LNCaP clone FGC (cell line): ENCODE results near the gene TRIM47.
"Not testable (repeated sequence)": the region's sequence is repeated elsewhere in the genome, so short reads cannot be mapped to it uniquely, and the experiment has no call there.

Source experiments
- DNase-seq: peaks from one replicate; pipeline ENCODE4 v3.0.0-alpha.2; 2011; ENCODE audit warnings: low read depth
- H3K4me3 ChIP-seq: 2 replicates; pipeline ENCODE4 v1.5.1; 2011; ENCODE audit warnings: mild to moderate bottlenecking, low read depth, low read length, control low read depth
- TF ChIP-seq, protein P1 (sequence below): IDR thresholded peaks from 2 replicates; pipeline ENCODE4 v1.5.1; 2012; ENCODE audit warnings: mild to moderate bottlenecking; ENCODE audit not compliant: control insufficient read depth, insufficient read depth; ENCODE audit errors: extremely low read depth

TRIM47 gene

DNA sequence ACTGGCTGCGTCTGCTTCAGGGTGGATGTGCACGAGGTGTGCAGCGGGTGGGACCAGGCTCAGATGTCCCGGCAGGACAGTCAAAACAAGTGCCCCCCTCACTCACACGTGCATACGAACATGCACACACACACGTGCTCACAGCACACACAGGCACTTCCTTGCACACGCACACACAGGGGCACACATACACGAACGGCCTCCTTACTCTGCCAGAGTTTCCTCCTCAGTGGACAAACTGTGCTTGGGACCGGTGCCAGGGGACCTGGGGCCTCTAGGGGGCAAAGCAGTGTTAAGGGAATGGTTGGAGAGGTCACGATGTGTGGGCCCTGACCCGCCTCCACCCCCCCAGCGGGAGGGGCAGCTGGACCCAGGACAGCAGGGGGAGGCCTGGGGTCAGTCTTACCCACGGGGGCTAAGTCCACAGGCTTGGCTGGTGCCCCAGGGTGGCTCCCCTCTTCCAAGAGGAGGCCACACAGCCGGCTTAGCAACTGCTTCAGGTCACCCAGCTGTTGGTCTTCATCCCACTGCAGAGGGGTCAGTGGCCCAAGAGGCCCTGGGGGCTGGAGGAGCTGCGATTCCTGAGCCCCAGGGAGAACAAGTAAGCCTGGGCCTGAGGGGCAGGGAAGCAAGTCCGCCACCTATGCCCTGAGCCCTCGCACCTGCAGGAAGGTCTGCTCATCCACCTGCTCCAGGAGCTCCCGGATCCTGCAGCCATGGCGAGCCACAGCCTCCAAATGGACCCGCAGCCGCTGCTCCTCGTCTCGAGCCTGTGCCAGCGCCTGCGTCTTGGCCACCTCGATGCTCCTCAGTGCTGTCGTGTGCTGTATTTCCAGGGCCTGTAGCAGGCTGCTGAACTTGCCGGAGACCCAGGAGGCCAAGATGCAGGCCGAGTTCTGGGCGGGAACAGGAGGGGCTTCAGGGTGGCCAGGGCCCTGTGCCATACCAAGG lies 13.5 kb upstream of the TRIM47 start:
- TF ChIP-seq, protein P1, sequence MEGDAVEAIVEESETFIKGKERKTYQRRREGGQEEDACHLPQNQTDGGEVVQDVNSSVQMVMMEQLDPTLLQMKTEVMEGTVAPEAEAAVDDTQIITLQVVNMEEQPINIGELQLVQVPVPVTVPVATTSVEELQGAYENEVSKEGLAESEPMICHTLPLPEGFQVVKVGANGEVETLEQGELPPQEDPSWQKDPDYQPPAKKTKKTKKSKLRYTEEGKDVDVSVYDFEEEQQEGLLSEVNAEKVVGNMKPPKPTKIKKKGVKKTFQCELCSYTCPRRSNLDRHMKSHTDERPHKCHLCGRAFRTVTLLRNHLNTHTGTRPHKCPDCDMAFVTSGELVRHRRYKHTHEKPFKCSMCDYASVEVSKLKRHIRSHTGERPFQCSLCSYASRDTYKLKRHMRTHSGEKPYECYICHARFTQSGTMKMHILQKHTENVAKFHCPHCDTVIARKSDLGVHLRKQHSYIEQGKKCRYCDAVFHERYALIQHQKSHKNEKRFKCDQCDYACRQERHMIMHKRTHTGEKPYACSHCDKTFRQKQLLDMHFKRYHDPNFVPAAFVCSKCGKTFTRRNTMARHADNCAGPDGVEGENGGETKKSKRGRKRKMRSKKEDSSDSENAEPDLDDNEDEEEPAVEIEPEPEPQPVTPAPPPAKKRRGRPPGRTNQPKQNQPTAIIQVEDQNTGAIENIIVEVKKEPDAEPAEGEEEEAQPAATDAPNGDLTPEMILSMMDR, result no peak
- DNase-seq, result no peak
- no peak overlapping the region for H3K4me3 ChIP-seq

DNA sequence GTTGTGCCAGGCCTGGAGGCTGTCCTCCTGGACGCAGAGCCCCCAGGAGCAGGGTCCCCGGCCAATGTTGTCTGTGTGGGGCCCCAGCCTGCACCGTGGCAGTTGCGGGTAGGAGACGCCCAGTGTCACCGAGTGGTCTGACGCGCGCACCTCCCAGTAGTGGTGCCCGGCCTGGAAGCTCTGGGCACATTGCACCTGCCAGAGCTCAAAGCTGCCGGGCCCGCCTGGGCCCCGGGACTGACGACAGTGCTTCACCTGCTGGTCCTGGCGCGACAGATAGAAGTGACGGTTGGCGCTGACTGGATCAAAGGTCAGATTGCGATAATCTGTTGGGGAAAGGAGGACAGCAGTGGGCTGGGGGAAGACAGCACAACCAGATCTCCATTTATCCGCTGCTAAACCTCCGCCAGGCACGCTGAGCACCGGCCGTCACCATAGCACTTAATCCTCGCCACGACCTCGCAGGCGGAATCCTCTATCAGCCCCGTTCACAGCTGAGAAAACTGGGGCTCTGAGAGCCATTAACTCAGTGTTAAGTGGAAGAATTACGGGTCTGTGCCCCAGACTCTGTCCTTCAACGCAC lies 12.7 kb upstream of the TRIM47 start:
- TF ChIP-seq, protein P1, result no peak
- H3K4me3 ChIP-seq, result no peak overlapping the region
- no peak for DNase-seq

DNA sequence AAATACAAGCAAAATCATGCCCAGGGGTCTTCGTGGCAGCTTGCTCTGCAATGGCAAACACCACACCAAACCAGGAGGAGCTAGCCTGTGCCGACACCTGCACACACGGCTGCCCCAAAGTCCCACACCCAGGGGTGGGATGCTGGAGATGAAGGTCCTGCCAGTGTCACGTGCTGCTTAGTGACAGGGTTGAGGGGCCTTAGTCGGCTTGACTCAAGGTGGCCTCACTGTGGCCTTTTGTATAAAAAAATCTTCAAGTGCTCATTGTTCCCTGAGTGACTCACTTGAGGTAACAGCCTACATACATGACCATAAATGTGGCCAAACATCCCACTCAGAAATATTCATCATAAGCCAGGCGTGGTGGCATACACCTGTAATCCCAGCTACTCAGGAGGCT lies 11.1 kb upstream of the TRIM47 start:
- TF ChIP-seq, protein P1, result no peak
- H3K4me3 ChIP-seq, result no peak overlapping the region
- DNase-seq, result no peak

DNA sequence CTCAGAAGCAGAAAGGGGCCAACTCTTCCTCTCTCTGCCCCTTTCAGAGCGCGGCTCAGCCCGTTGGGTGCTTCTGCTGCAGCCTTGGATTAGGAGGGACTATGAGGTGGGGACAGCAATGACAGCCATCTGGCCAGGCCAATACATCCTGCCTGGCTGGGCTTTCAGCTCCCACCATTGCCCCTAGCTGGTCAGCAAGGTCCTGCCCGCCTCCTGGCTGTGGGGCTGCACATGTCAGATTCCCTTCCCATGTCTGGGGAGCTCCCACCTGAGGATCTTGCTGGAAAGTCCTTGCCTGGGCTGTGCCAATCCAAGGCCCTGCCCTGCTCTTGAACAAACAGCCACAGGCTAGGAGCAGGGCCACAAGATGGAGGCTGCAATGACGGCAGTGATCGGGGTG lies 10.1 kb upstream of the TRIM47 start:
- no peak for DNase-seq
- TF ChIP-seq, protein P1, result no peak
- H3K4me3 ChIP-seq, result no peak overlapping the region

DNA sequence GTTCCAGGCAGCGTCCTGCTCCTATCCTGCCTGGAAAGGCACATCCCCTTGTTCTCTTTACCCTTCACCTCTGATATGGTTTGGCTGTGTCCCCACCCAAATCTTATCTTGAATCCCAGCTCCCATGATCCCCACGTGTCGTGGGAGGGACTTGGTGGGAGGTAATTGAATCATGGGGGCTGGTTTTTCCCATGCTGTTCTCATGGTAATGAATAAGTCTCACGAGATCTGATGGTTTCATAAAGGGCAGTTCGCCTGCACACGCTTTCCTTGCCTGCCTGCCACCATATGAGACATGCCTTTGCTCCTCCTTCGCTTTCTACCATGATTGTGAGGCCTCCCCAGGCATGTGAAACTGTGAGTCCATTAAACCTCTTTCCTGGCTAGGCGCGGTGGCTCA lies 7.5 kb upstream of the TRIM47 start:
- H3K4me3 ChIP-seq, DNase-seq: not testable (repeated sequence)

DNA sequence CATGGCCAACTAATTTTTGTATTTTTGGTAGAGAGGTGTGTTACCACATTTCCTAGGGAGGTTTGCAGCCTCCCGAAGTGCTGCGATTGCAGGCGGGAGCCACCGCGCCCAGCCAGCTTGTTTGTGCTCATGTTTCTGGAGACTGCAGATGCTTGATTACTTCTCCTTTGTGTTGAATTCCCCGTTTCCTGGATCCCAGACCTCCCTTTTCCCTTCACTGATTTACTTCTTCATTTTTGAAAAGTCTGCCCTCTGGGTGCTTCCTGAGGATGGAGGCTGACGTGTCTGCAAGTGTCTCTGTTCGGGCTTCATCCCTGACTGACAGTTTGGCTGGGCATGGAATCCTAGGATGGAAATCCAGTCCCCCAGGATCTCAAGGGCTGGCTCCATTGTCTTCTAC lies 7.0 kb upstream of the TRIM47 start:
- TF ChIP-seq, protein P1, result no peak
- DNase-seq, result no peak

DNA sequence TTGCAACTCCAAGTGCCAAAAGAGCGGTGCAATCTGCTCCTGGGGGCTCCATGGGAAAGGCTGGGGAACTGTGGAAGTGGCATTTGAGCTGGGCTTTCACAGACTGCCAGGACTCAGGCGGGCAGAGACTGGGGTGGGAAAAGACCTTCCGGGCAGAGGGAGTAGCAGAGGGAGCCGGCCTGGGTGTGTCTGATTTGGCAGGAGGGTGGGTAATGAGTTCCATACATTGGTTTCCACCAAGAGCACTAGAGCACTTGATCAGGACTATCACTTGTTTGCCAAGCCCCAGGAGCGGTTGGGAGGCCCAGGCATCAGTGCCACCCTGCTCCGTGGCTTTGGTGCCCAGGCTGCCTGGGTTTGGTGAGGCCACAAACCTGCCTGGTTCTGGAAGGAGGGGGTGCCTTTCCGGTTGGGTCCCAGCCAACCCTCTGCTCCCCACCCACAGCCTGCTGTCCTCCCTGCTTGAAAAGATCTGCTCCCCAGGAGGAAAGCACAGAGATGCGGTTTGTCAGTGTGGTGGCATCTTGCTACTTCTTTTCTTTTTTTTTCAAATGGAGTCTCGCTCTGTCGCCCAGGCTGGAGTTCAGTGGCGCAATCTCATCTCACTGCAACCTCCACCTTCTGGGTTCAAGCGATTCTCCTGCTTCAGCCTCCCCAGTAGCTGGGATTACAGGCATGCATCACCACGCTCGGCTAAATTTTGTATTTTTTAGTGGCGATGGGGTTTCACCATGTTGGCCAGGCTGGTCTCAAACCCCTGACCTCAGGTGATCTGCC lies 3.5 kb upstream of the TRIM47 start:
- TF ChIP-seq, protein P1, result no peak
- H3K4me3 ChIP-seq, result no peak overlapping the region
- DNase-seq, result no peak

More for the DNA sequence above, 7.0 kb upstream of the TRIM47 start:
- no peak overlapping the region for H3K4me3 ChIP-seq
